ENCODE measurements around the gene PMFBP1. TPM values are rescaled to one million over a fixed set of nuclear protein-coding genes. Genes with fewer than 3 reads are reported as not detected.

Gene PMFBP1
- total RNA-seq, 1 experiment from 2014 or later, result 0.52 TPM

- Histone ChIP-seq H3K4me3 (ENCODE audit: insufficient read depth, low read depth, low read length) (no peak overlapping the region), H3K36me3 (replicated peaks; ENCODE audit: control insufficient read depth, insufficient read depth, low read length) (no peaks in the 10 kb centered on the region), H3K27me3 (ENCODE audit: control insufficient read depth, insufficient read depth, low read length) (no peaks in the 10 kb centered on the region)
- DNase-seq, result no peak
These were observed 4.9 kb downstream of the PMFBP1 start for GRCh38 chr16:72166954-72167561.

- Histone ChIP-seq H3K36me3 (replicated peaks; ENCODE audit: control insufficient read depth, insufficient read depth, low read length) (no peaks in the 10 kb centered on the region), H3K4me3 (ENCODE audit: insufficient read depth, low read depth, low read length) (no peak overlapping the region), H3K27me3 (ENCODE audit: control insufficient read depth, insufficient read depth, low read length) (no peaks in the 10 kb centered on the region)
- no peak for DNase-seq
These were observed 5.8 kb downstream of the PMFBP1 start for GRCh38 chr16:72166151-72166550.

- no peak for DNase-seq
- Histone ChIP-seq H3K36me3 (replicated peaks; ENCODE audit: control insufficient read depth, insufficient read depth, low read length) (no peaks in the 10 kb centered on the region), H3K27me3 (ENCODE audit: control insufficient read depth, insufficient read depth, low read length) (no peaks in the 10 kb centered on the region), H3K4me3 (ENCODE audit: insufficient read depth, low read depth, low read length) (no peak overlapping the region)
These were observed 7.3 kb downstream of the PMFBP1 start for GRCh38 chr16:72164691-72165090.

- no peak overlapping the region for H3K4me3 ChIP-seq (ENCODE audit: insufficient read depth, low read depth, low read length)
- DNase-seq, result no peak
- H3K27me3 ChIP-seq (ENCODE audit: control insufficient read depth, insufficient read depth, low read length), result no peaks in the 10 kb centered on the region
- no peaks in the 10 kb centered on the region for H3K36me3 ChIP-seq (replicated peaks; ENCODE audit: control insufficient read depth, insufficient read depth, low read length)
These were observed 9.8 kb downstream of the PMFBP1 start for GRCh38 chr16:72162105-72162692.

- H3K27me3 ChIP-seq (ENCODE audit: control insufficient read depth, insufficient read depth, low read length), result no peaks in the 10 kb centered on the region
- no peak overlapping the region for H3K4me3 ChIP-seq (ENCODE audit: insufficient read depth, low read depth, low read length)
- no peak for DNase-seq
- no peaks in the 10 kb centered on the region for H3K36me3 ChIP-seq (replicated peaks; ENCODE audit: control insufficient read depth, insufficient read depth, low read length)
These were observed 12.2 kb downstream of the PMFBP1 start for GRCh38 chr16:72159801-72160200.

- no peak overlapping the region for H3K4me3 ChIP-seq (ENCODE audit: insufficient read depth, low read depth, low read length)
- no peak for DNase-seq
- no peaks in the 10 kb centered on the region for H3K27me3 ChIP-seq (ENCODE audit: control insufficient read depth, insufficient read depth, low read length)
- no peaks in the 10 kb centered on the region for H3K36me3 ChIP-seq (replicated peaks; ENCODE audit: control insufficient read depth, insufficient read depth, low read length)
These were observed 12.6 kb downstream of the PMFBP1 start for GRCh38 chr16:72159386-72159785.

- Histone ChIP-seq H3K4me3 (ENCODE audit: insufficient read depth, low read depth, low read length) (no peak overlapping the region), H3K36me3 (replicated peaks; ENCODE audit: control insufficient read depth, insufficient read depth, low read length) (no peaks in the 10 kb centered on the region), H3K27me3 (ENCODE audit: control insufficient read depth, insufficient read depth, low read length) (no peaks in the 10 kb centered on the region)
- peak; percentile 55 for DNase-seq
These were observed 22.1 kb downstream of the PMFBP1 start for GRCh38 chr16:72149676-72150464.

- H3K27me3 ChIP-seq (ENCODE audit: control insufficient read depth, insufficient read depth, low read length), result no peaks in the 10 kb centered on the region
- no peak overlapping the region for H3K4me3 ChIP-seq (ENCODE audit: insufficient read depth, low read depth, low read length)
- no peaks in the 10 kb centered on the region for H3K36me3 ChIP-seq (replicated peaks; ENCODE audit: control insufficient read depth, insufficient read depth, low read length)
- no peak for DNase-seq
These were observed 29.5 kb downstream of the PMFBP1 start for GRCh38 chr16:72142476-72142875.

- H3K36me3 ChIP-seq (replicated peaks; ENCODE audit: control insufficient read depth, insufficient read depth, low read length), result no peaks in the 10 kb centered on the region
- no peak overlapping the region for H3K4me3 ChIP-seq (ENCODE audit: insufficient read depth, low read depth, low read length)
- no peak for DNase-seq
- no peaks in the 10 kb centered on the region for H3K27me3 ChIP-seq (ENCODE audit: control insufficient read depth, insufficient read depth, low read length)
These were observed 32.0 kb downstream of the PMFBP1 start for GRCh38 chr16:72139908-72140307.

GRCh38 chr16:72138064-72138572, 33.8 kb downstream of the PMFBP1 start:
- Histone ChIP-seq H3K4me3 (ENCODE audit: insufficient read depth, low read depth, low read length) (no peak overlapping the region), H3K27me3 (ENCODE audit: control insufficient read depth, insufficient read depth, low read length) (no peaks in the 10 kb centered on the region), H3K36me3 (replicated peaks; ENCODE audit: control insufficient read depth, insufficient read depth, low read length) (no peaks in the 10 kb centered on the region)
- no peak for DNase-seq

GRCh38 chr16:72137380-72138063, 34.4 kb downstream of the PMFBP1 start:
- DNase-seq, result no peak
- no peaks in the 10 kb centered on the region for H3K27me3 ChIP-seq (ENCODE audit: control insufficient read depth, insufficient read depth, low read length)
- H3K36me3 ChIP-seq (replicated peaks; ENCODE audit: control insufficient read depth, insufficient read depth, low read length), result no peaks in the 10 kb centered on the region
- H3K4me3 ChIP-seq (ENCODE audit: insufficient read depth, low read depth, low read length), result no peak overlapping the region

GRCh38 chr16:72134507-72134906, 37.4 kb downstream of the PMFBP1 start:
- no peak for DNase-seq
- H3K36me3 ChIP-seq (replicated peaks; ENCODE audit: control insufficient read depth, insufficient read depth, low read length), result no peaks in the 10 kb centered on the region
- H3K27me3 ChIP-seq (ENCODE audit: control insufficient read depth, insufficient read depth, low read length), result no peaks in the 10 kb centered on the region
- no peak overlapping the region for H3K4me3 ChIP-seq (ENCODE audit: insufficient read depth, low read depth, low read length)

GRCh38 chr16:72132726-72133125, 39.2 kb downstream of the PMFBP1 start:
- H3K36me3 ChIP-seq (replicated peaks; ENCODE audit: control insufficient read depth, insufficient read depth, low read length), result no peaks in the 10 kb centered on the region
- DNase-seq, result no peak
- no peak overlapping the region for H3K4me3 ChIP-seq (ENCODE audit: insufficient read depth, low read depth, low read length)
- no peaks in the 10 kb centered on the region for H3K27me3 ChIP-seq (ENCODE audit: control insufficient read depth, insufficient read depth, low read length)

- peak; percentile 35 for DNase-seq
- no peaks in the 10 kb centered on the region for H3K36me3 ChIP-seq (replicated peaks; ENCODE audit: control insufficient read depth, insufficient read depth, low read length)
- H3K4me3 ChIP-seq (ENCODE audit: insufficient read depth, low read depth, low read length), result no peak overlapping the region
- no peaks in the 10 kb centered on the region for H3K27me3 ChIP-seq (ENCODE audit: control insufficient read depth, insufficient read depth, low read length)
These were observed 40.9 kb downstream of the PMFBP1 start for GRCh38 chr16:72131036-72131435.
